ENCODE data around the gene GPR42.

Gene GPR42

DNA sequence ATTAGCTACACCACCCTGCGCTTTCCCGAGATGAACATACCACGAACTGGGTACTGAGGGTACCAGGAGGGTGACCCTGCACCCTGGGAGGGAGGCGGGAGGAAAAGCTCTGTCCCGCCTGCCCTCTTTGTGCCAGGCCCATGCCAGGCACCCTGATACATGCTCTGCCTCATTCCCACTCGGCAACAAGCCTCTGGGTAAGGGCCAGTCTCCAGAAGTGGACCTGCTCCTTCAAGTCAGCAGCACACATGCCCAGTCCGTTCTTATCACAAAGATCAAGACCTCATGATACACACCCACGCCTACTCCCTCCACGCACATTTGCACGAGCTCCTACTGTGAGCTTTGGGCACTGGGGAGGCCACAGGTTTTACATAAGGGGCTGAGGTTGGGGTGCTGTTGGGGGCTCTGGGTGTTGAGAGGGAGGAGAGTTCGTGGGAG is 25.2 kb upstream of the GPR42 start:
- TF ChIP-seq, protein P1, sequence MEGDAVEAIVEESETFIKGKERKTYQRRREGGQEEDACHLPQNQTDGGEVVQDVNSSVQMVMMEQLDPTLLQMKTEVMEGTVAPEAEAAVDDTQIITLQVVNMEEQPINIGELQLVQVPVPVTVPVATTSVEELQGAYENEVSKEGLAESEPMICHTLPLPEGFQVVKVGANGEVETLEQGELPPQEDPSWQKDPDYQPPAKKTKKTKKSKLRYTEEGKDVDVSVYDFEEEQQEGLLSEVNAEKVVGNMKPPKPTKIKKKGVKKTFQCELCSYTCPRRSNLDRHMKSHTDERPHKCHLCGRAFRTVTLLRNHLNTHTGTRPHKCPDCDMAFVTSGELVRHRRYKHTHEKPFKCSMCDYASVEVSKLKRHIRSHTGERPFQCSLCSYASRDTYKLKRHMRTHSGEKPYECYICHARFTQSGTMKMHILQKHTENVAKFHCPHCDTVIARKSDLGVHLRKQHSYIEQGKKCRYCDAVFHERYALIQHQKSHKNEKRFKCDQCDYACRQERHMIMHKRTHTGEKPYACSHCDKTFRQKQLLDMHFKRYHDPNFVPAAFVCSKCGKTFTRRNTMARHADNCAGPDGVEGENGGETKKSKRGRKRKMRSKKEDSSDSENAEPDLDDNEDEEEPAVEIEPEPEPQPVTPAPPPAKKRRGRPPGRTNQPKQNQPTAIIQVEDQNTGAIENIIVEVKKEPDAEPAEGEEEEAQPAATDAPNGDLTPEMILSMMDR (IDR thresholded peaks at IDR 0.05; ENCODE audit: low read depth, low read length, missing control alignments), result no peak
- in situ Hi-C loops (cut with HindIII; ENCODE audit: low sequenced_read_pairs), result no loop called here
- no peak for DNase-seq (ENCODE audit: low read depth)
- no peak overlapping the region for H3K4me3 ChIP-seq (ENCODE audit: low read depth, low read length)

DNA sequence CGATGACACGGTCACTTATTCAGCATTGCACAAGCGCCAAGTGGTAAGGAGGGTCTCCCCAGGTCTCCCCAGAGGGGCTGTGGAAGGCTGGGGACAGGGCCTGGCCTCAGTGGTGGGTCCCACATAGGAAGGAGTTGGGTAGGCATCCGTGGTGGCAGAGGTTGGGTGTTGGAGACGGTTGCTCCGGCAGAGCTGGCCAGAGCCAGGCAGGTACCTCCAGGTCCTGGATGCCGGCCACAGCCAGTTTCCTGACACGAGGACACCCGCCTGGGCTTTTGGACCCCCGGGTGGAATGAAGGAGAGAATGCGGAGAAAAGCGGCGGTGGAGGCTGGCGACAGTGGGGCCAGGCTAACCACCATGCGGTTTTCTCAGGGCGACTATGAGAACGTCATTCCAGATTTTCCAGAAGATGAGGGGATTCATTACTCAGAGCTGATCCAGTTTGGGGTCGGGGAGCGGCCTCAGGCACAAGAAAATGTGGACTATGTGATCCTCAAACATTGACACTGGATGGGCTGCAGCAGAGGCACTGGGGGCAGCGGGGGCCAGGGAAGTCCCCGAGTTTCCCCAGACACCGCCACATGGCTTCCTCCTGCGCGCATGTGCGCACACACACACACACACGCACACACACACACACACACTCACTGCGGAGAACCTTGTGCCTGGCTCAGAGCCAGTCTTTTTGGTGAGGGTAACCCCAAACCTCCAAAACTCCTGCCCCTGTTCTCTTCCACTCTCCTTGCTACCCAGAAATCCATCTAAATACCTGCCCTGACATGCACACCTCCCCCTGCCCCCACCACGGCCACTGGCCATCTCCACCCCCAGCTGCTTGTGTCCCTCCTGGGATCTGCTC is 24.4 kb upstream of the GPR42 start:
- TF ChIP-seq, protein P1 (IDR thresholded peaks at IDR 0.05; ENCODE audit: low read depth, low read length, missing control alignments), result no peak
- H3K4me3 ChIP-seq (ENCODE audit: low read depth, low read length), result no peak overlapping the region
- in situ Hi-C loops (cut with HindIII; ENCODE audit: low sequenced_read_pairs), result no loop called here
- DNase-seq (ENCODE audit: low read depth), result no peak

DNA sequence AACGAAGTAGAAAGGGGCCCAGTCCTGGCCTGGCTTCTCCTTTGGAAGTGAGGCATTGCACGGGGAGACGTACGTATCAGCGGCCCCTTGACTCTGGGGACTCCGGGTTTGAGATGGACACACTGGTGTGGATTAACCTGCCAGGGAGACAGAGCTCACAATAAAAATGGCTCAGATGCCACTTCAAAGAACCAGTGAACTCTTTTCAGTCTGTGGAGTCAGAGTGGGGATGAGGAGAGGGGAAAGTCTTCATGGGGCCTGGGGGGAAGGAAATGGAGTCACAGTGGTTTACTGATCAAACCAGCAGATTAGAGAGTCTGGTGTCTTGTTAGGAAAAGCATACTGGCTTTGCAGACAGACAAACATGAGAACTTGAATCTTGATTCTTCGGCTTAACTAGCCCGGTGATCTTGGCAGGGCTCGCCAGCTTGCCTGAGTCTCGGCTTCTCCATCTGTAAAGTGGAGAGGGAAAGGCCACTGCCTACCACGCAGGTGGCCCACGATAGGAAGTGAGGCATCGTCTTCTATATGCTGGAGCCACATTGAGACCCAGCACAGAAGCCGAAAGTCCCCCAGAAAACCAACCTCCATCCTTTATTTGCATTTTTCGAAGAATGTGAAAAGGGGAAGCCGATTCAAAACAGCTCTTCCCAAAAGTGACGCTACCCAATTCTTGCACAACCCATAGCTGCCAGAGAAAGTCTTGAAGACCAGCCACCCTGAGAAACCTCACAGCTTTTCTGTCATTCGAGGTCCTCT is 23.5 kb upstream of the GPR42 start, which contains the start of gene FFAR1:
Gene FFAR1 (plus strand): TSS at position 732 of the 759 bp plus-strand sequence. CDS start 3,650 bp downstream, outside the sequence.
- in situ Hi-C loops (cut with HindIII; ENCODE audit: low sequenced_read_pairs), result no loop called here
- DNase-seq (ENCODE audit: low read depth), result no peak
- TF ChIP-seq, protein P1 (IDR thresholded peaks at IDR 0.05; ENCODE audit: low read depth, low read length, missing control alignments), result no peak
- H3K4me3 ChIP-seq (ENCODE audit: low read depth, low read length), result no peak within 1 kb of the TSS

DNA sequence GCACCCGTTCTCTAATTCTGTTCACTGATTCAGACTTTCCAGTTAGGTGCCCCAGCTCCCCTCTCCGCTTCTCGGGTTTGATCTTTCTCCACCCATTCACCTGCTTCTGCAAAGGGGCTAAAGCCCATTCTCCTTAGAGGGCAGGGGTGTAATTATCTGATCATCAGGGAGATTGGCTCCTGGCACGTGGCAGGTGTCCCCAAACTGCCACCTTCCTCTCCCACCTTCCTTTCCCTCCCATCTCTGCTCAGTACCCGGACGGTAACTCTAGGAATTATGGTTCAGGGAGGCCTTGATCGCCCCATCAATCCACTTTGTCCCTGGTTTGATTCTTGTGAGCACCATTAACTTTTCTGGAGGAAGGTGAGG is 23.0 kb upstream of the GPR42 start:
- no peak overlapping the region for H3K4me3 ChIP-seq (ENCODE audit: low read depth, low read length)
- no peak for DNase-seq (ENCODE audit: low read depth)
- in situ Hi-C loops (cut with HindIII; ENCODE audit: low sequenced_read_pairs), result no loop called here
- TF ChIP-seq, protein P1 (IDR thresholded peaks at IDR 0.05; ENCODE audit: low read depth, low read length, missing control alignments), result no peak

DNA sequence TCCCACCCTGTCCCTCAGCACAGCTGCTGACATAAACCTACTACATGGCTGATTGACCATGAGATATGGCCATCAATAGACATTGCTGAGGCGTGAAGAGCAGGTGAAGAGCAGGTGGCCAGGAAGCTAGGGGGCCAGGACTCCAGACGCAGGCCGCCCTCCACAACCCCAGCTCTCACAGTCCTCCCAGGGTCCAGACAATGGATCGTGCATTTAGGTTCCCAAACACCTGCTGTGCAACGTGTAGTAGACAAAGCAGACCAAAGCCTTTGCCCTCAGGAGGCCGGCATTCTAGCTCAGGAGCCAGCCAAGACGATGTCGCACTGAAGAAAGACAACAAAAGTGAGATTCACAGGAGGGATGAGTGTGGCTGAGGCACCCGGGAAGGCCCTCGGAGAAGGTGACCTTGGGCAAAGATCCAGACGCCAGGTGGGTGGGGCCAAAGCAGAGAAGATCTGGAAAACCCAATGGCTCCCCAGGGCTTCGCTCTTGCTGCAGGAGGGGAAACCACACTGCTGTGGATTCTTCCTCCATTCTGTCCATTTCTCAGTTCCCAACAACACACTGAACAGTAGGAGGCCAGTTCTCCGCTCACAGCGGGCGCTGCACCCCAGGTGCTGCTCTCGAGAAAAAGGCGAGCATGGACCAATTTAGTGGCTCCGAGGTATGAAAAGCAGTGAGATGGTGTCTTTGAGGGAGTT is 21.8 kb upstream of the GPR42 start:
- no peak for DNase-seq (ENCODE audit: low read depth)
- TF ChIP-seq, protein P1 (IDR thresholded peaks at IDR 0.05; ENCODE audit: low read depth, low read length, missing control alignments), result no peak
- H3K4me3 ChIP-seq (ENCODE audit: low read depth, low read length), result no peak overlapping the region
- in situ Hi-C loops (cut with HindIII; ENCODE audit: low sequenced_read_pairs), result no loop called here

Data from astrocyte of the cerebellum (primary cell).